ENCODE data around the gene CFAP299. TPM values are rescaled to one million over a fixed set of nuclear protein-coding genes. Genes with fewer than 3 reads are reported as not detected.

CFAP299 gene
- total RNA-seq, 1 experiment from 2014 or later, result not detected

GRCh38 chr4:80302616-80303223 is 32.8 kb upstream of the CFAP299 start (continued):
- TF ChIP-seq REST (IDR thresholded peaks at IDR 0.05; ENCODE audit: low read depth), result no peak
- TF ChIP-seq CEBPB (IDR thresholded peaks at IDR 0.05; ENCODE audit: low read depth), result no peak

GRCh38 chr4:80305466-80305865 is 30.1 kb upstream of the CFAP299 start:
- ChIA-PET POLR2A (no interaction called here), CTCF (no interaction called here), RAD21 (ENCODE audit: low non-redundant PET in 1 of 2, low total read pairs in 2 of 2, uncharacterized antibody in 2 of 2, unreplicated experiment in 2 of 2) (no interaction called here)
- Histone ChIP-seq H3K9ac (ENCODE audit: low read length) (no peak overlapping the region), H4K20me1 (ENCODE audit: insufficient read depth) (no peaks in the 10 kb centered on the region), H3K9me2 (ENCODE audit: insufficient read depth) (no peaks in the 10 kb centered on the region), H3K4me3 (replicated peaks in 1 of 2; ENCODE audit: low read depth in 1 of 2, low read length in 2 of 2) (no peak overlapping the region), H3K36me3 (ENCODE audit: control insufficient read depth in 1 of 2, insufficient read depth in 2 of 2, low read length in 2 of 2) (no peaks in the 10 kb centered on the region), H3K79me2 (ENCODE audit: insufficient read depth, low read length) (no peaks in the 10 kb centered on the region), H3K9me3 (ENCODE audit: control insufficient read depth in 1 of 2, insufficient read depth in 1 of 2, low read depth in 1 of 2, low read length in 2 of 2) (no peaks in the 10 kb centered on the region), H3K27me3 (ENCODE audit: insufficient read depth, low read length) (peaks cover 59% of the 10 kb centered on the region), H3K4me1 (ENCODE audit: control insufficient read depth in 1 of 2, insufficient read depth in 2 of 2, low read length in 2 of 2) (no peaks in the 10 kb centered on the region), H2AFZ (ENCODE audit: low read depth, low read length, poor library complexity, severe bottlenecking) (no peak overlapping the region), H3K27ac (ENCODE audit: low read depth, low read length) (no peak overlapping the region), H3K4me2 (ENCODE audit: low read length) (no peak overlapping the region)
- DNase-seq (ENCODE audit: low read depth, low spot score) (no peak), ATAC-seq (no peak)
- BruUV-seq (replicated peaks), result no TSS peak
- intact Hi-C loops (cut with micrococcal nuclease), result no loop called here
- TF ChIP-seq ZNF274 (IDR thresholded peaks at IDR 0.05; ENCODE audit: low read depth, low read length) (no peak), JUND (IDR thresholded peaks at IDR 0.05) (no peak), ZBTB33 (IDR thresholded peaks at IDR 0.05; ENCODE audit: extremely low read depth, insufficient replicate concordance, low read length) (no peak), YY1 (IDR thresholded peaks at IDR 0.05; ENCODE audit: extremely low read depth, insufficient replicate concordance, low read depth, low read length) (no peak), SRF (IDR thresholded peaks at IDR 0.05; ENCODE audit: low read depth) (no peak), MAX (IDR thresholded peaks at IDR 0.05) (no peak), FOSL1 (IDR thresholded peaks at IDR 0.05; ENCODE audit: low read depth) (no peak), TCF7L2 (IDR thresholded peaks at IDR 0.05; ENCODE audit: borderline replicate concordance, extremely low read depth, insufficient read depth, insufficient read length) (no peak), ZFX (IDR thresholded peaks at IDR 0.05) (no peak), REST (IDR thresholded peaks at IDR 0.05; ENCODE audit: low read depth) (no peak), RAD21 (IDR thresholded peaks at IDR 0.05; ENCODE audit: low read depth) (no peak), CEBPB (IDR thresholded peaks at IDR 0.05; ENCODE audit: low read depth) (no peak)

All from HCT116 (cell line).